Esophagus squamous epithelium (tissue), 5 donors: Measurements from ENCODE around the gene MYOG. TPM values are rescaled to one million over a fixed set of nuclear protein-coding genes. Genes with fewer than 3 reads are reported as not detected.

ENCODE experiments used
- DNase-seq: peaks from one replicate; lab custom pipeline; 2025; lab: John Stamatoyannopoulos, UW
- H3K27ac ChIP-seq, 4 donors: fragments of 200-600 bp; sonication (generic); one replicate each; pipeline ENCODE4 v1.5.1; 2016 to 2019; ENCODE audit warnings: mild to moderate bottlenecking in 1 of 4
- H3K27me3 ChIP-seq, 4 donors: fragments of 200-600 bp; sonication (generic); 1 replicate in 3 of 4; 2 replicates in 1 of 4; pipeline versions ENCODE4 v1.5.1 to v1.6.0; 2017 to 2021; ENCODE audit warnings: antibody characterized with exemption in 1 of 4
- H3K36me3 ChIP-seq, 3 donors: fragments of 200-600 bp; sonication (generic); one replicate each; pipeline ENCODE4 v1.5.1; 2016 to 2019
- H3K4me1 ChIP-seq, 3 donors: fragments of 200-600 bp; sonication (generic); one replicate each; pipeline ENCODE4 v1.5.1; 2017 to 2019
- H3K4me3 ChIP-seq, 4 donors: fragments of 200-600 bp; sonication (generic); 1 replicate in 3 of 4; 2 replicates in 1 of 4; pipeline ENCODE4 v1.5.1; 2016 to 2019; ENCODE audit warnings: mild to moderate bottlenecking in 2 of 4, moderate library complexity in 1 of 4
- H3K9me3 ChIP-seq, 3 donors: fragments of 200-600 bp; sonication (generic); one replicate each; pipeline ENCODE4 v1.5.1; 2016 to 2019
- CTCF ChIP-seq, 6 experiments: fragments of 450-650 bp in 4 of 6; fragments of 200-600 bp in 2 of 6; sonication (generic) in 2 of 6; IDR thresholded peaks; one replicate each; pipeline ENCODE4 v1.5.1; 2016 to 2019; ENCODE audit warnings: antibody characterized with exemption in 6 of 6, mild to moderate bottlenecking in 4 of 6, moderate library complexity in 4 of 6
- POLR2A ChIP-seq, 4 donors: fragments of 450-650 bp; IDR thresholded peaks; one replicate each; pipeline ENCODE4 v1.6.1; 2017; ENCODE audit warnings: antibody characterized with exemption in 4 of 4, mild to moderate bottlenecking in 4 of 4, moderate library complexity in 3 of 4
- WGBS, 2 donors: methylation state at CpG; one replicate each; pipeline ENCODE4 v1.1.5; 2018; 5-methylcytosine and 5-hydroxymethylcytosine counted together
- intact Hi-C: fragments of 100-400 bp; cut with DNase I; formaldehyde crosslinking; loops from one replicate; pipeline ENCODE4 v1.15.0; 2022
- total RNA-seq, 4 donors: library from RNA; depleted of rRNA; stranded (reverse); fragments of >200 nt; gene quantifications; one replicate each; pipeline ENCODE4 v1.1.0, GENCODE V29; 2016
- donor health status: DM: yes; HTN: yes; CAD: no.

MYOG gene
- total RNA-seq, 4 donors from 2014 or later, result not detected

- H3K27me3 ChIP-seq, result peaks cover 0 to 36% (median 0%) of the 10 kb centered on the region in 4 donors
- H3K9me3 ChIP-seq, result no peaks in the 10 kb centered on the region
- TF ChIP-seq POLR2A (IDR thresholded peaks at IDR 0.05) (no peak), CTCF (IDR thresholded peaks at IDR 0.05) (no peak)
- H3K27ac ChIP-seq, result no peak overlapping the region
- WGBS, 2 donors, result 54 to 71% methylated on average over 5 to 12 of the region's 16 CpGs
- H3K36me3 ChIP-seq, result no peaks in the 10 kb centered on the region
- DNase-seq, result no peak
- H3K4me3 ChIP-seq, result no peak overlapping the region
- H3K4me1 ChIP-seq, result peaks cover 0 to 13% (median 12%) of the 10 kb centered on the region in 3 donors
- intact Hi-C loops, result loop anchor here (10.0 kb wide), 1 partner anchor 219 kb away; no protein-coding TSS in a partner anchor
Observed at GRCh38 chr1:203045821-203046594, 39.8 kb downstream of the MYOG start.

- Histone ChIP-seq H3K36me3 (no peaks in the 10 kb centered on the region), H3K4me1 (peaks cover 0 to 13% (median 12%) of the 10 kb centered on the region in 3 donors), H3K27me3 (peaks cover 0 to 36% (median 0%) of the 10 kb centered on the region in 4 donors), H3K9me3 (no peaks in the 10 kb centered on the region), H3K4me3 (no peak overlapping the region), H3K27ac (no peak overlapping the region)
- WGBS, 2 donors, result 89 to 100% methylated on average over 1 to 7 of the region's 17 CpGs
- DNase-seq, result no peak
- intact Hi-C loops, result loop anchor here (10.0 kb wide), 1 partner anchor 219 kb away; no protein-coding TSS in a partner anchor
- TF ChIP-seq POLR2A (IDR thresholded peaks at IDR 0.05), result no peak
- TF ChIP-seq CTCF (IDR thresholded peaks at IDR 0.05), result no peak
Observed at GRCh38 chr1:203045336-203045735, 40.5 kb downstream of the MYOG start.

- 85 to 90% methylated on average over 7 of the region's 7 CpGs for WGBS, 2 donors
Observed at GRCh38 chr1:203044546-203045250, 41.1 kb downstream of the MYOG start.

GRCh38 chr1:203043830-203044545 lies 41.8 kb downstream of the MYOG start:
- 86 to 95% methylated on average over 2 to 10 of the region's 14 CpGs for WGBS, 2 donors
- H3K4me3 ChIP-seq, result no peak overlapping the region
- intact Hi-C loops, result loop anchor here (10.0 kb wide), 1 partner anchor 221 kb away; no protein-coding TSS in a partner anchor
- H3K27me3 ChIP-seq, result peaks cover 0 to 41% (median 0%) of the 10 kb centered on the region in 4 donors
- TF ChIP-seq CTCF (IDR thresholded peaks at IDR 0.05), result no peak
- TF ChIP-seq POLR2A (IDR thresholded peaks at IDR 0.05), result no peak
- no peak overlapping the region for H3K27ac ChIP-seq
- no peak for DNase-seq
- no peaks in the 10 kb centered on the region for H3K9me3 ChIP-seq
- peaks cover 0 to 13% (median 12%) of the 10 kb centered on the region in 3 donors for H3K4me1 ChIP-seq
- no peaks in the 10 kb centered on the region for H3K36me3 ChIP-seq

More at GRCh38 chr1:203044546-203045250, 41.1 kb downstream of the MYOG start:
- H3K9me3 ChIP-seq, result no peaks in the 10 kb centered on the region
- no peaks in the 10 kb centered on the region for H3K36me3 ChIP-seq
- no peak for DNase-seq
- no peak overlapping the region for H3K27ac ChIP-seq
- intact Hi-C loops, result loop anchor here (10.0 kb wide), 1 partner anchor 220 kb away; no protein-coding TSS in a partner anchor
- no peak overlapping the region for H3K4me3 ChIP-seq
- H3K4me1 ChIP-seq, result peaks cover 0 to 13% (median 12%) of the 10 kb centered on the region in 3 donors
- TF ChIP-seq CTCF (IDR thresholded peaks at IDR 0.05), result no peak
- TF ChIP-seq POLR2A (IDR thresholded peaks at IDR 0.05), result no peak
- peaks cover 0 to 42% (median 0%) of the 10 kb centered on the region in 4 donors for H3K27me3 ChIP-seq
